Large intestine (tissue), 3 donors: ENCODE measurements around the gene TTC34. TPM values are rescaled to one million over a fixed set of nuclear protein-coding genes. Genes with fewer than 3 reads are reported as not detected.

Experiments used
- DNase-seq, 2 donors: peaks; one replicate each; pipeline versions ENCODE4 v3.0.0 to v3.0.0-alpha.2; 2013
- H3K27ac ChIP-seq: one replicate; pipeline ENCODE4 v1.5.1; 2013; ENCODE audit warnings: low read length
- H3K27me3 ChIP-seq: 2 replicates; pipeline ENCODE4 v1.6.1; 2013; ENCODE audit warnings: low read length; ENCODE audit not compliant: control insufficient read depth, insufficient read depth
- H3K36me3 ChIP-seq: 2 replicates; pipeline ENCODE4 v1.6.1; 2013; ENCODE audit warnings: low read length; ENCODE audit not compliant: control insufficient read depth, insufficient read depth
- H3K4me1 ChIP-seq: one replicate; pipeline ENCODE4 v1.6.1; 2013; ENCODE audit warnings: low read length; ENCODE audit not compliant: control insufficient read depth, insufficient read depth
- H3K4me3 ChIP-seq: one replicate; pipeline ENCODE4 v1.5.1; 2013; ENCODE audit warnings: low read length
- H3K9me3 ChIP-seq: one replicate; pipeline ENCODE4 v1.6.1; 2013; ENCODE audit warnings: mild to moderate bottlenecking, low read depth, low read length, moderate library complexity; ENCODE audit not compliant: control insufficient read depth
- WGBS: methylation state at CpG from one replicate; pipeline ENCODE4 v1.1.5; 2013; ENCODE audit warnings: low lambda C conversion rate; ENCODE audit not compliant: insufficient coverage; 5-methylcytosine and 5-hydroxymethylcytosine counted together
- polyA plus RNA-seq: library from polyadenylated mRNA; unstranded; fragments of 120-200 nt; gene quantifications from one replicate; pipeline ENCODE4 v1.2.1, GENCODE V29; 2013

The TTC34 gene
- polyA plus RNA-seq, 1 donor: 1.5 TPM

GRCh38 chr1:2624735-2625300, 176.7 kb downstream of the TTC34 start:
- H3K27me3 ChIP-seq: peaks cover 33% of the 10 kb centered on the region
- H3K4me1 ChIP-seq: peaks cover 11% of the 10 kb centered on the region
- WGBS: 100% methylated on average over 1 of the region's 13 CpGs
- H3K36me3 ChIP-seq: no peaks in the 10 kb centered on the region
- DNase-seq: no peak
- H3K9me3 ChIP-seq: peaks cover 3% of the 10 kb centered on the region
- H3K4me3 ChIP-seq: no peak overlapping the region
- H3K27ac ChIP-seq: no peak overlapping the region

GRCh38 chr1:2623571-2624337, 177.7 kb downstream of the TTC34 start:
- no peak for DNase-seq
- Histone ChIP-seq H3K4me3 (no peak overlapping the region), H3K4me1 (peaks cover 8% of the 10 kb centered on the region), H3K27ac (no peak overlapping the region), H3K36me3 (no peaks in the 10 kb centered on the region), H3K9me3 (no peaks in the 10 kb centered on the region), H3K27me3 (peaks cover 24% of the 10 kb centered on the region)
- no CpG with 5 or more reads among the region's 12 CpGs for WGBS

GRCh38 chr1:2617971-2618470, 183.5 kb downstream of the TTC34 start:
- WGBS: no CpG with 5 or more reads among the region's 1 CpG
- H3K4me3 ChIP-seq: no peak overlapping the region
- H3K27ac ChIP-seq: no peak overlapping the region
- H3K9me3 ChIP-seq: no peaks in the 10 kb centered on the region
- DNase-seq: no peak
- H3K27me3 ChIP-seq: no peaks in the 10 kb centered on the region
- H3K4me1 ChIP-seq: no peaks in the 10 kb centered on the region
- no peaks in the 10 kb centered on the region for H3K36me3 ChIP-seq

- no peak for DNase-seq
- Histone ChIP-seq H3K27me3 (no peaks in the 10 kb centered on the region), H3K4me1 (peaks cover 16% of the 10 kb centered on the region), H3K9me3 (no peaks in the 10 kb centered on the region), H3K27ac (no peak overlapping the region), H3K36me3 (no peaks in the 10 kb centered on the region), H3K4me3 (no peak overlapping the region)
- 100% methylated on average over 1 of the region's 2 CpGs for WGBS
Observed at GRCh38 chr1:2614145-2614544, 187.3 kb downstream of the TTC34 start.

- no peak overlapping the region for H3K4me3 ChIP-seq
- no peaks in the 10 kb centered on the region for H3K36me3 ChIP-seq
- H3K4me1 ChIP-seq: peaks cover 16% of the 10 kb centered on the region
- H3K27ac ChIP-seq: no peak overlapping the region
- WGBS: no CpG with 5 or more reads among the region's 11 CpGs
- no peak for DNase-seq
- no peaks in the 10 kb centered on the region for H3K27me3 ChIP-seq
- H3K9me3 ChIP-seq: no peaks in the 10 kb centered on the region
Observed at GRCh38 chr1:2612591-2613365, 188.7 kb downstream of the TTC34 start.

GRCh38 chr1:2611621-2612437, 189.7 kb downstream of the TTC34 start:
- no peak overlapping the region for H3K27ac ChIP-seq
- H3K4me3 ChIP-seq: no peak overlapping the region
- peaks cover 16% of the 10 kb centered on the region for H3K4me1 ChIP-seq
- WGBS: no CpG with 5 or more reads among the region's 19 CpGs
- DNase-seq: no peak
- no peaks in the 10 kb centered on the region for H3K9me3 ChIP-seq
- no peaks in the 10 kb centered on the region for H3K27me3 ChIP-seq
- no peaks in the 10 kb centered on the region for H3K36me3 ChIP-seq

- H3K4me3 ChIP-seq: no peak overlapping the region
Observed at GRCh38 chr1:2611031-2611501, 190.4 kb downstream of the TTC34 start.

GRCh38 chr1:2610036-2610959, 191.2 kb downstream of the TTC34 start:
- no peaks in the 10 kb centered on the region for H3K9me3 ChIP-seq
- H3K4me3 ChIP-seq: no peak overlapping the region
- no peak for DNase-seq
- H3K36me3 ChIP-seq: no peaks in the 10 kb centered on the region
- WGBS: no CpG with 5 or more reads among the region's 21 CpGs
- H3K27ac ChIP-seq: no peak overlapping the region
- peaks cover 16% of the 10 kb centered on the region for H3K4me1 ChIP-seq
- no peaks in the 10 kb centered on the region for H3K27me3 ChIP-seq

More at GRCh38 chr1:2611031-2611501, 190.4 kb downstream of the TTC34 start:
- Histone ChIP-seq H3K27me3 (no peaks in the 10 kb centered on the region), H3K9me3 (no peaks in the 10 kb centered on the region), H3K36me3 (no peaks in the 10 kb centered on the region), H3K27ac (no peak overlapping the region), H3K4me1 (peaks cover 16% of the 10 kb centered on the region)
- peak; percentile 84 to 91 for DNase-seq
- WGBS: no CpG with 5 or more reads among the region's 24 CpGs

GRCh38 chr1:2609319-2610035, 192.0 kb downstream of the TTC34 start:
- Histone ChIP-seq H3K9me3 (no peaks in the 10 kb centered on the region), H3K27ac (no peak overlapping the region), H3K4me3 (no peak overlapping the region), H3K4me1 (peaks cover 16% of the 10 kb centered on the region), H3K27me3 (no peaks in the 10 kb centered on the region), H3K36me3 (no peaks in the 10 kb centered on the region)
- no CpG with 5 or more reads among the region's 34 CpGs for WGBS
- DNase-seq: no peak
